Neural cell (in vitro differentiated cells): ENCODE measurements around the gene TRIM60. TPM values are rescaled to one million over a fixed set of nuclear protein-coding genes. Genes with fewer than 3 reads are reported as not detected.
"Not testable (repeated sequence)": the region's sequence is repeated elsewhere in the genome, so short reads cannot be mapped to it uniquely, and the experiment has no call there.

Experiments
- H2AFZ ChIP-seq: fragments of 200-600, 300-800 bp; sonication (generic), shearing (Covaris generic); 2 replicates; pipeline ENCODE4 v1.6.0; 2014; ENCODE audit warnings: low read depth, mild to moderate bottlenecking, antibody characterized with exemption, low read length, moderate library complexity
- H3F3A ChIP-seq: fragments of 200-600 bp; shearing (Covaris generic); 2 replicates; pipeline ENCODE4 v1.6.1; 2016; ENCODE audit warnings: mild to moderate bottlenecking, moderate library complexity, mixed read lengths, antibody characterized with exemption, low read length; ENCODE audit not compliant: insufficient read depth, poor library complexity, severe bottlenecking
- H3K27ac ChIP-seq: fragments of 200-600, 300-800 bp; sonication (generic), shearing (Covaris generic); 2 replicates; pipeline ENCODE4 v1.5.1; 2014; ENCODE audit warnings: mild to moderate bottlenecking, low read length, moderate library complexity
- H3K27me3 ChIP-seq: fragments of 300-800, 200-600 bp; sonication (generic), shearing (Covaris generic); 2 replicates; pipeline ENCODE4 v1.6.0; 2014; ENCODE audit warnings: mild to moderate bottlenecking, low read depth, low read length, moderate library complexity; ENCODE audit not compliant: insufficient read depth
- H3K36me3 ChIP-seq: fragments of 300-800, 200-600 bp; sonication (generic), shearing (Covaris generic); 2 replicates; pipeline ENCODE4 v1.5.1; 2014; ENCODE audit warnings: mild to moderate bottlenecking, antibody characterized with exemption, low read length, moderate library complexity; ENCODE audit not compliant: insufficient read depth
- H3K4me2 ChIP-seq: fragments of 300-800, 200-600 bp; sonication (generic), shearing (Covaris generic); 2 replicates; pipeline ENCODE4 v1.6.0; 2014; ENCODE audit warnings: mild to moderate bottlenecking, low read length
- H3K4me3 ChIP-seq: fragments of 300-800, 200-600 bp; sonication (generic), shearing (Covaris generic); 2 replicates; pipeline ENCODE4 v1.5.1; 2014; ENCODE audit warnings: mild to moderate bottlenecking, low read length, moderate library complexity
- H3K79me2 ChIP-seq: fragments of 200-600 bp; shearing (Covaris generic); replicated peaks from 2 replicates; pipeline ENCODE4 v1.6.0; 2014; ENCODE audit warnings: mild to moderate bottlenecking, low read length, moderate library complexity; ENCODE audit not compliant: insufficient read depth
- H3K9ac ChIP-seq: fragments of 300-800, 200-600 bp; sonication (generic), shearing (Covaris generic); 2 replicates; pipeline ENCODE4 v1.6.1; 2016; ENCODE audit warnings: mild to moderate bottlenecking, low read length, mixed read lengths
- H3K9me2 ChIP-seq: fragments of 200-600 bp; shearing (Covaris generic); 2 replicates; pipeline ENCODE4 v1.6.1; 2016; ENCODE audit warnings: mild to moderate bottlenecking, low read length, mixed read lengths; ENCODE audit not compliant: insufficient read depth
- H3K9me3 ChIP-seq: fragments of 200-600, 300-800 bp; sonication (generic), shearing (Covaris generic); 2 replicates; pipeline ENCODE4 v1.6.1; 2016; ENCODE audit warnings: mild to moderate bottlenecking, mixed run types, low read length, moderate library complexity, mixed read lengths
- H4K20me1 ChIP-seq: fragments of 200-600 bp; shearing (Covaris generic); 2 replicates; pipeline ENCODE4 v1.6.1; 2016; ENCODE audit warnings: mild to moderate bottlenecking, mixed run types; ENCODE audit not compliant: insufficient read depth
- EP300 ChIP-seq: fragments of 450-650 bp; conservative IDR thresholded peaks from 2 replicates; pipeline ENCODE4 v1.6.1; 2014; ENCODE audit warnings: antibody characterized with exemption, mild to moderate bottlenecking, moderate library complexity; ENCODE audit not compliant: poor library complexity, severe bottlenecking
- EZH2 ChIP-seq: fragments of 200-600, 300-800 bp; shearing (Covaris generic), sonication (generic); IDR thresholded peaks from 2 replicates; pipeline ENCODE4 v1.6.1; 2014; ENCODE audit warnings: antibody characterized with exemption, low read length, borderline replicate concordance, mild to moderate bottlenecking; ENCODE audit not compliant: insufficient read depth, poor library complexity, severe bottlenecking
- MXI1 ChIP-seq: fragments of 450-650 bp; conservative IDR thresholded peaks from 2 replicates; pipeline ENCODE4 v1.6.1; 2014; ENCODE audit warnings: antibody characterized with exemption, mild to moderate bottlenecking; ENCODE audit not compliant: poor library complexity, severe bottlenecking
- POLR2AphosphoS5 ChIP-seq: IDR thresholded peaks from 2 replicates; pipeline ENCODE4 v1.6.1; 2012
- RAD21 ChIP-seq: fragments of 450-650 bp; conservative IDR thresholded peaks from 2 replicates; pipeline ENCODE4 v1.6.1; 2014; ENCODE audit warnings: antibody characterized with exemption, mild to moderate bottlenecking, moderate library complexity
- SMC3 ChIP-seq: fragments of 450-650 bp; conservative IDR thresholded peaks from 2 replicates; pipeline ENCODE4 v1.6.1; 2014; ENCODE audit warnings: antibody characterized with exemption, mild to moderate bottlenecking, moderate library complexity; ENCODE audit not compliant: poor library complexity
- TAF1 ChIP-seq: IDR thresholded peaks from 2 replicates; pipeline ENCODE4 v1.6.1; 2012; ENCODE audit warnings: low read depth
- polyA plus RNA-seq: library from polyadenylated mRNA; depleted of rRNA; stranded (reverse); fragments of >200 nt; gene quantifications from 2 replicates; pipeline ENCODE4 v1.2.3, GENCODE V29; 2014
- TF ChIP-seq, protein P1 (sequence below): fragments of 450-650 bp; IDR thresholded peaks from 2 replicates; pipeline ENCODE4 v1.5.1; 2014; ENCODE audit warnings: antibody characterized with exemption, mild to moderate bottlenecking, moderate library complexity; ENCODE audit not compliant: poor library complexity, severe bottlenecking
- TF ChIP-seq, protein P2 (sequence below): IDR thresholded peaks from 2 replicates; pipeline ENCODE4 v1.6.1; 2012; ENCODE audit warnings: borderline replicate concordance

The TRIM60 gene
- polyA plus RNA-seq, 1 donor from 2014 or later, result not detected

DNA sequence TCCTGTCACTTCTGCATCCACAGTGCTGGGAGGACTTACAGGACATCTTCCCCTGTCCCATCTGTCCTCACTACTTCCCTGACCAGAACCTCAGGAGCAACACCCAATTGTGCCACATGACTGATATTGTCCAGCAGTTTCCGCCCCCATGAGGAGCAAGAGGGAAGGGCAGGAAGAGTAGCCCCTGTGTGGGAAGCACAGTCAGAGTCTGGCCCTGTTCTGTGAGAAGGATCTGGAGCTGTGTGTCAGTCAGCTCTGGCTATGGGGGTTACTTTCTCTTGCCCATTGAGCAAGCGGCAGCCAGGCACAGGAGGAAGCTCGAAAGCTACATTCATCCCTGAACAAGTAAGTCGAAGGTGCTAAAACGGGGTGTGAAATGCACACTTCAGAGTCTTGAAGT lies 14.8 kb upstream of the TRIM60 start:
- no peak overlapping the region for H3K27ac ChIP-seq
- no peak for TF ChIP-seq MXI1
- no peak for TF ChIP-seq POLR2AphosphoS5
- TF ChIP-seq RAD21, result no peak
- TF ChIP-seq, protein P1, sequence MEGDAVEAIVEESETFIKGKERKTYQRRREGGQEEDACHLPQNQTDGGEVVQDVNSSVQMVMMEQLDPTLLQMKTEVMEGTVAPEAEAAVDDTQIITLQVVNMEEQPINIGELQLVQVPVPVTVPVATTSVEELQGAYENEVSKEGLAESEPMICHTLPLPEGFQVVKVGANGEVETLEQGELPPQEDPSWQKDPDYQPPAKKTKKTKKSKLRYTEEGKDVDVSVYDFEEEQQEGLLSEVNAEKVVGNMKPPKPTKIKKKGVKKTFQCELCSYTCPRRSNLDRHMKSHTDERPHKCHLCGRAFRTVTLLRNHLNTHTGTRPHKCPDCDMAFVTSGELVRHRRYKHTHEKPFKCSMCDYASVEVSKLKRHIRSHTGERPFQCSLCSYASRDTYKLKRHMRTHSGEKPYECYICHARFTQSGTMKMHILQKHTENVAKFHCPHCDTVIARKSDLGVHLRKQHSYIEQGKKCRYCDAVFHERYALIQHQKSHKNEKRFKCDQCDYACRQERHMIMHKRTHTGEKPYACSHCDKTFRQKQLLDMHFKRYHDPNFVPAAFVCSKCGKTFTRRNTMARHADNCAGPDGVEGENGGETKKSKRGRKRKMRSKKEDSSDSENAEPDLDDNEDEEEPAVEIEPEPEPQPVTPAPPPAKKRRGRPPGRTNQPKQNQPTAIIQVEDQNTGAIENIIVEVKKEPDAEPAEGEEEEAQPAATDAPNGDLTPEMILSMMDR, result no peak
- TF ChIP-seq SMC3, result no peak
- no peak for TF ChIP-seq TAF1
- no peak for TF ChIP-seq EP300
- TF ChIP-seq, protein P2, sequence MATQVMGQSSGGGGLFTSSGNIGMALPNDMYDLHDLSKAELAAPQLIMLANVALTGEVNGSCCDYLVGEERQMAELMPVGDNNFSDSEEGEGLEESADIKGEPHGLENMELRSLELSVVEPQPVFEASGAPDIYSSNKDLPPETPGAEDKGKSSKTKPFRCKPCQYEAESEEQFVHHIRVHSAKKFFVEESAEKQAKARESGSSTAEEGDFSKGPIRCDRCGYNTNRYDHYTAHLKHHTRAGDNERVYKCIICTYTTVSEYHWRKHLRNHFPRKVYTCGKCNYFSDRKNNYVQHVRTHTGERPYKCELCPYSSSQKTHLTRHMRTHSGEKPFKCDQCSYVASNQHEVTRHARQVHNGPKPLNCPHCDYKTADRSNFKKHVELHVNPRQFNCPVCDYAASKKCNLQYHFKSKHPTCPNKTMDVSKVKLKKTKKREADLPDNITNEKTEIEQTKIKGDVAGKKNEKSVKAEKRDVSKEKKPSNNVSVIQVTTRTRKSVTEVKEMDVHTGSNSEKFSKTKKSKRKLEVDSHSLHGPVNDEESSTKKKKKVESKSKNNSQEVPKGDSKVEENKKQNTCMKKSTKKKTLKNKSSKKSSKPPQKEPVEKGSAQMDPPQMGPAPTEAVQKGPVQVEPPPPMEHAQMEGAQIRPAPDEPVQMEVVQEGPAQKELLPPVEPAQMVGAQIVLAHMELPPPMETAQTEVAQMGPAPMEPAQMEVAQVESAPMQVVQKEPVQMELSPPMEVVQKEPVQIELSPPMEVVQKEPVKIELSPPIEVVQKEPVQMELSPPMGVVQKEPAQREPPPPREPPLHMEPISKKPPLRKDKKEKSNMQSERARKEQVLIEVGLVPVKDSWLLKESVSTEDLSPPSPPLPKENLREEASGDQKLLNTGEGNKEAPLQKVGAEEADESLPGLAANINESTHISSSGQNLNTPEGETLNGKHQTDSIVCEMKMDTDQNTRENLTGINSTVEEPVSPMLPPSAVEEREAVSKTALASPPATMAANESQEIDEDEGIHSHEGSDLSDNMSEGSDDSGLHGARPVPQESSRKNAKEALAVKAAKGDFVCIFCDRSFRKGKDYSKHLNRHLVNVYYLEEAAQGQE, result no peak
- TF ChIP-seq EZH2, result no peak
- no peaks in the 10 kb centered on the region for H3K9me3 ChIP-seq
- no peaks in the 10 kb centered on the region for H3K79me2 ChIP-seq
- no peaks in the 10 kb centered on the region for H3K9me2 ChIP-seq
- H3K4me3 ChIP-seq, result no peak overlapping the region
- H3K27me3 ChIP-seq, result no peaks in the 10 kb centered on the region
- no peaks in the 10 kb centered on the region for H3K36me3 ChIP-seq
- H3F3A ChIP-seq, result no peaks in the 10 kb centered on the region
- H2AFZ ChIP-seq, result no peak overlapping the region
- no peak overlapping the region for H3K4me2 ChIP-seq
- no peaks in the 10 kb centered on the region for H4K20me1 ChIP-seq
- no peak overlapping the region for H3K9ac ChIP-seq

DNA sequence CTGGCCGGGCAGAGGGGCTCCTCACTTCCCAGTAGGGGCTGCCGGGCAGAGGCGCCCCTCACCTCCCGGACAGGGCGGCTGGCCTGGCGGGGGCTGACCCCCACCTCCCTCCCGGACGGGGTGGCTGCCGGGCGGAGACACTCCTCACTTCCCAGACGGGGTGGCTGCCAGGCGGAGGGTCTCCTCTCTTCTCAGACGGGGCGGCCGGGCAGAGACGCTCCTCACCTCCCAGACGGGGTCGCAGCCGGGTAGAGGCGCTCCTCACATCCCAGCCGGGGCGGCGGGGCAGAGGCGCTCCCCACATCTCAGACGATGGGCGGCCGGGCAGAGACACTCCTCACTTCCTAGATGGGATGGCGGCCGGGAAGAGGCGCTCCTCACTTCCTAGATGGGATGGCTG lies 11.8 kb upstream of the TRIM60 start:
- H4K20me1 ChIP-seq, H3K9ac ChIP-seq, H2AFZ ChIP-seq, H3K79me2 ChIP-seq, H3F3A ChIP-seq, H3K36me3 ChIP-seq, H3K4me2 ChIP-seq, H3K27me3 ChIP-seq, H3K27ac ChIP-seq, H3K9me3 ChIP-seq, H3K4me3 ChIP-seq, H3K9me2 ChIP-seq: not testable (repeated sequence)

DNA sequence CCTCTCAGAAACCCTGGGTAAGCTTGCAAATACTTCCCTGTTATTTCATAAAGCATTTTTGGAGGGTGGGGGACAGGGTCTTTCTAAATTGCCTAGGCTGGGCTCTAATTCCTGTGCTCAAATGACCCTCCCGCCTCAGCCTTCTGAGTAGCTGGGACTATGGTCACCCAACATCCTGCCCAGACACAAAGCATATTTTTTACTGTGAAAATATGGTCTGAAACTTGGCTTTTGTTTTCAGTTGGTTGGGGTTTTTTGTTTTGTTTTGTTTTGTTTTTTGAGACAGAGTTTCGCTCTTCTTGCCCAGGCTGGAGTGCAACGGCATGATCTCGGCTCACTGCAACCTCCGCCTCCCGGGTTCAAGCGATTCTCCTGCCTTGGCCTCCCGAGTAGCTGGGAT lies 6.0 kb upstream of the TRIM60 start:
- H3K9me2 ChIP-seq, H3K9ac ChIP-seq, H3K79me2 ChIP-seq, H4K20me1 ChIP-seq, H2AFZ ChIP-seq, H3K27me3 ChIP-seq, H3K4me3 ChIP-seq, H3K27ac ChIP-seq, H3F3A ChIP-seq, H3K9me3 ChIP-seq, H3K36me3 ChIP-seq, H3K4me2 ChIP-seq: not testable (repeated sequence)
